OCI-LY1 (cell line): ENCODE data around the gene KPRP.

ENCODE experiments used
- EZH2 ChIP-seq: fragments of 200-600 bp; sonication (generic), shearing (Covaris generic); IDR thresholded peaks from 2 replicates; pipeline ENCODE4 v1.8.0; 2017; ENCODE audit warnings: borderline replicate concordance, mixed run types, mild to moderate bottlenecking, antibody characterized with exemption, low read length, moderate library complexity, mixed read lengths
- TF ChIP-seq, protein P1 (sequence below): fragments of 200-600 bp; sonication (generic), shearing (Covaris generic); IDR thresholded peaks from 2 replicates; pipeline ENCODE4 v1.5.1; 2017; ENCODE audit warnings: mild to moderate bottlenecking, antibody characterized with exemption, low read length, moderate library complexity, mixed read lengths

DNA sequence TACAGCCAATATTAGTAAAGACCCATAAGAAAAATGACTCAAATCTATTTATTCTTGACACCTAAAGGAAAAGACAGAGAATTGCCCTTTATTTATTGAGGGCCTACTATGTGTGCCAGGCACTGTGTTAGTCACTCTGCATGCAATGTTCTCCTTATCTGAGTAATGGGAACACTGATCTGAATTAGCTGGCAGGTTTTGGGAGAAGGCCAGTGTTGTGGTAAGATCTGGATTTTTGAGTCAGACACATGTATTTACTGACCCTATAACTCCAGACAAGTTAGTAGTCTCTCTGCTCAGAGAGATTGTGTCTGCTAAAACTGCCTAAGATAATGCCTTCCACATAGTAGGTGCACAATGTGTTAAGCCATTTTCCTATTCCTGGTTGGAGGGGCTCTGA, 32.6 kb upstream of the KPRP start:
- TF ChIP-seq, protein P1, sequence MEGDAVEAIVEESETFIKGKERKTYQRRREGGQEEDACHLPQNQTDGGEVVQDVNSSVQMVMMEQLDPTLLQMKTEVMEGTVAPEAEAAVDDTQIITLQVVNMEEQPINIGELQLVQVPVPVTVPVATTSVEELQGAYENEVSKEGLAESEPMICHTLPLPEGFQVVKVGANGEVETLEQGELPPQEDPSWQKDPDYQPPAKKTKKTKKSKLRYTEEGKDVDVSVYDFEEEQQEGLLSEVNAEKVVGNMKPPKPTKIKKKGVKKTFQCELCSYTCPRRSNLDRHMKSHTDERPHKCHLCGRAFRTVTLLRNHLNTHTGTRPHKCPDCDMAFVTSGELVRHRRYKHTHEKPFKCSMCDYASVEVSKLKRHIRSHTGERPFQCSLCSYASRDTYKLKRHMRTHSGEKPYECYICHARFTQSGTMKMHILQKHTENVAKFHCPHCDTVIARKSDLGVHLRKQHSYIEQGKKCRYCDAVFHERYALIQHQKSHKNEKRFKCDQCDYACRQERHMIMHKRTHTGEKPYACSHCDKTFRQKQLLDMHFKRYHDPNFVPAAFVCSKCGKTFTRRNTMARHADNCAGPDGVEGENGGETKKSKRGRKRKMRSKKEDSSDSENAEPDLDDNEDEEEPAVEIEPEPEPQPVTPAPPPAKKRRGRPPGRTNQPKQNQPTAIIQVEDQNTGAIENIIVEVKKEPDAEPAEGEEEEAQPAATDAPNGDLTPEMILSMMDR = no peak
- TF ChIP-seq EZH2 = no peak
